Tibial nerve (tissue), 4 donors: ENCODE measurements around the gene AHR.

Experiments used
- CTCF ChIP-seq, 5 experiments: fragments of 200-600 bp in 3 of 5; fragments of 450-650 bp in 2 of 5; sonication (generic) in 3 of 5; IDR thresholded peaks; one replicate each; pipeline ENCODE4 v1.5.1; 2016 to 2019; ENCODE audit warnings: antibody characterized with exemption in 5 of 5, mild to moderate bottlenecking in 3 of 5, moderate library complexity in 2 of 5
- EP300 ChIP-seq, 2 donors: sonication (generic); formaldehyde crosslinking; IDR thresholded peaks; one replicate each; pipeline ENCODE4 v1.6.1; 2017; ENCODE audit warnings: antibody characterized with exemption in 2 of 2, mild to moderate bottlenecking in 1 of 2
- POLR2A ChIP-seq, 2 donors: fragments of 450-650 bp; IDR thresholded peaks; one replicate each; pipeline ENCODE4 v1.6.1; 2017; ENCODE audit warnings: antibody characterized with exemption in 2 of 2, mild to moderate bottlenecking in 2 of 2, moderate library complexity in 2 of 2

- TF ChIP-seq CTCF (IDR thresholded peaks at IDR 0.05) (no peak), POLR2A (IDR thresholded peaks at IDR 0.05) (no peak), EP300 (IDR thresholded peaks at IDR 0.05) (no peak)
These were observed 56.0 kb downstream of the AHR start for GRCh38 chr7:17354473-17354872.
